ENCODE results near the gene LHFPL3.

GRCh38 chr7:104906032-104906431 lies 577.6 kb downstream of the LHFPL3 start:
- TF ChIP-seq EP300 (IDR thresholded peaks at IDR 0.05) (no peak), CTCF (IDR thresholded peaks at IDR 0.05) (no peak), POLR2A (IDR thresholded peaks at IDR 0.05; ENCODE audit: low read depth) (no peak)

Measured in esophagus muscularis mucosa (tissue), 4 donors.